Liver (tissue), 3 donors: ENCODE data around the gene NF2.

Source experiments
- CTCF ChIP-seq: fragments of 150-350 bp; IDR thresholded peaks from 2 replicates; pipeline ENCODE4 v1.5.1; 2017; ENCODE audit warnings: improper control_type of control experiment, low read depth, low read length; ENCODE audit not compliant: missing input control
- GABPA ChIP-seq, 2 donors: IDR thresholded peaks in 1 of 2; conservative IDR thresholded peaks in 1 of 2; 2 replicates each; pipeline ENCODE4 v1.6.1; 2016; ENCODE audit warnings: antibody characterized with exemption in 2 of 2, mild to moderate bottlenecking in 1 of 2, moderate library complexity in 1 of 2
- HNF4G ChIP-seq: IDR thresholded peaks from 2 replicates; pipeline ENCODE4 v1.6.1; 2016; ENCODE audit warnings: antibody characterized with exemption
- JUND ChIP-seq, 2 donors: IDR thresholded peaks; 2 replicates each; pipeline ENCODE4 v1.6.1; 2016; ENCODE audit warnings: antibody characterized with exemption in 2 of 2
- YY1 ChIP-seq: IDR thresholded peaks from 2 replicates; pipeline ENCODE4 v1.6.1; 2016; ENCODE audit warnings: antibody characterized with exemption, mild to moderate bottlenecking
- donor health status: healthy.
- donor health status: healthy.

DNA sequence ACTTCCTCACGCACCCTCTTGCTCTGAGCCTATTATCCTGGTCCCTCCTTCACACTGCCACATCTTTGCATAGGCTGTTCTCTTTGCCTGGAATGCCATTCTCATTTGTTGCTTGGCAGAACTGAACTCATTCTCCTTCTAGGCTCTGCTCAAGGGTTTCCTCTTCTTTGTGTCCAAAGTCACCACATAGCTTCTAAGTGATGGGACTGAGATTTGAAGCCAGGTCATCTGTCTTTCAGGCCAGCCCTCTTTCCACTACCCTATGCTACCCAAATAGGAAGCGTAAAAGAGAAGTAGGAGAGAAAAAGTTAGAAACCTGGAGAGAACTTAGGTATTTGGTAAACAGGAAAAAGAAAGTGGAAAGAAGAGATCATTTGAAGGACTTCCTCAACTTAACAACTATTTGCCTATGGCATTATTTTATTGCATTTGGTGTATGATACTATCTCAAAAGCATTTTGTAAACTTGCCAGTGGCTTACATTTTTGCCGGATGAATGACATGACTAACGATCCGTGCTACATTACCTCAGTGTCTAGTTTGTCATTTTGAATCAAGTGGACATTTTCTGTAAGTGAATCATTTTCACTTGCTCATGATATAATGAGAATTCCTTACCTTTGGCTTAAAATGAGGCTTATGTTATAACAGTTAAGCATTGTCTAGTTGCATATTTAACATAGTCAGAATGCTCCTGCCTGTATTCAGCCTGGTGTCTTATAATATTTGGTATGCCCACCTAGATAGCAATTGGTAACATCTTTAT, 18.5 kb downstream of the NF2 start:
- no peak for TF ChIP-seq CTCF
- TF ChIP-seq GABPA (IDR thresholded peaks at IDR 0.05 in 1 of 2, conservative IDR thresholded peaks at IDR 0.05 in 1 of 2) = no peak
- no peak for TF ChIP-seq HNF4G
- TF ChIP-seq JUND (IDR thresholded peaks at IDR 0.05) = no peak
- TF ChIP-seq YY1 = no peak
